ENCODE data around the gene BCL11B. TPM values are rescaled to one million over a fixed set of nuclear protein-coding genes. Genes with fewer than 3 reads are reported as not detected.

BCL11B gene
- total and polyA plus RNA-seq, 4 donors = 0.13 to 1.3 (median 0.58) TPM; not detected in 1

DNA sequence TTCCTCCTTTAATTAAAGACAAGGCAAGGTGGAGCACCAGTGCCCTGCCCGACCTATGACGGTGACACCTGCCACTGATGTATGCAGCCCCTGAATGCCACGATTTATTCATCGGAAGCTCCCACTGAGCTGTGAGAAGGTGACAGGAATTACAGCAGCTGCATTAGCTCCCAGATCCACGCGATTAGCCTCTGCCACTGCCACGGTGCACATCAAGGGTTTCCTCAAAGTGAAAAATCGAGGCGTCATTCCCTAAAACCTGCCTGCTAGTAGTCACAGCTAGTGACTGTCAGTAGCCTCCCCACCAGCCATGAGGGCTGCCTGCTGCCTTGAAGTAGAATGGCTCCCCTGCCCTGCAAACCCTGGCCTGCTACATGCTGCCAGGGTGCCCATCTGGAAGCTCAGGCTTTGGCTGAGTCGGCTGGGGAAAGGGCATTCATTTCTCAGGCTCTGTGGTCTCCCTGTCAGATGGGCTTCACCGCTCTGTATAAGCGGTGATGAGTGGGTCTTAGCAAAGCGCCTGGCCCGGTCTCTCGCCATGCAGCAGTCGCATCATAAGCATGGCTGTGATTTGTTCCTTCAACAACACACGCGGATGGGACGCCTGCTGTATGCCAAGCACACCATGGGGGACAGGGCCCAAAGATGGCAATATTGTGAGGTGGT is 8.2 kb upstream of the BCL11B start:
- no peaks in the 10 kb centered on the region for H3K36me3 ChIP-seq (ENCODE audit: control insufficient read depth in 1 of 2, insufficient read depth in 2 of 2, low read length in 1 of 2)
- H3K9me3 ChIP-seq (ENCODE audit: control insufficient read depth, low read length) = no peaks in the 10 kb centered on the region
- 81 to 83% methylated on average over 19 of the region's 19 CpGs for WGBS, 2 donors
- H3K4me1 ChIP-seq (ENCODE audit: control insufficient read depth in 1 of 2, insufficient read depth in 2 of 2, low read length in 2 of 2) = no peaks in the 10 kb centered on the region
- peaks cover 0 to 8% of the 10 kb centered on the region in 2 donors for H3K27me3 ChIP-seq (ENCODE audit: control insufficient read depth in 1 of 2, insufficient read depth in 2 of 2, low read length in 1 of 2)
- intact Hi-C loops (cut with DNase I) = no loop called here
- H3K4me3 ChIP-seq (ENCODE audit: low read length in 2 of 2) = no peak overlapping the region
- DNase-seq = no peak
- no peak for ATAC-seq (ENCODE audit: low FRiP score)
- no peak overlapping the region for H3K27ac ChIP-seq (ENCODE audit: low read depth in 1 of 2, low read length in 2 of 2)

DNA sequence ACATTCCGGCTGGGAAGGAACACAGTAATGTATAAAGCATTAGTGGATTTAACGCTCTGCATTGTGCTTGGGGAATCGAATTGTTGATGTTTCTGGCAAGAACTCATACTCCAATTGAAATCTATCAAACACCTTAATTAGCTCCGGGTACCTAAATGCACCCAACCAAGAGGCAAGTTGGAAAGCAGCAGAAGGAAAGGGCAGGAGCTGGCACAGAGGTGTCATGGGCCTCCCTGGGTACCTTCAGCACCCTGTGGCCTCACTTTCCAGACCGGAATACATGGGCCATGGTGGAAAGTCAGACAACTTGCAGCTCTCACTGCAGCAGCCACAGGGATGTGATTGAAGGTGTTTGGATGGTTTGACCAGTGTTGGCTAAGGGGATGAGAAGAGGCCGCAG is 6.8 kb upstream of the BCL11B start:
- 72 to 75% methylated on average over 6 of the region's 6 CpGs for WGBS, 2 donors
- ATAC-seq (ENCODE audit: low FRiP score) = no peak
- Histone ChIP-seq H3K27ac (ENCODE audit: low read depth in 1 of 2, low read length in 2 of 2) (no peak overlapping the region), H3K4me3 (ENCODE audit: low read length in 2 of 2) (no peak overlapping the region), H3K36me3 (ENCODE audit: control insufficient read depth in 1 of 2, insufficient read depth in 2 of 2, low read length in 1 of 2) (no peaks in the 10 kb centered on the region), H3K9me3 (ENCODE audit: control insufficient read depth, low read length) (no peaks in the 10 kb centered on the region), H3K4me1 (ENCODE audit: control insufficient read depth in 1 of 2, insufficient read depth in 2 of 2, low read length in 2 of 2) (no peaks in the 10 kb centered on the region), H3K27me3 (ENCODE audit: control insufficient read depth in 1 of 2, insufficient read depth in 2 of 2, low read length in 1 of 2) (peaks cover 0 to 8% of the 10 kb centered on the region in 2 donors)
- intact Hi-C loops (cut with DNase I) = no loop called here
- no peak for DNase-seq

DNA sequence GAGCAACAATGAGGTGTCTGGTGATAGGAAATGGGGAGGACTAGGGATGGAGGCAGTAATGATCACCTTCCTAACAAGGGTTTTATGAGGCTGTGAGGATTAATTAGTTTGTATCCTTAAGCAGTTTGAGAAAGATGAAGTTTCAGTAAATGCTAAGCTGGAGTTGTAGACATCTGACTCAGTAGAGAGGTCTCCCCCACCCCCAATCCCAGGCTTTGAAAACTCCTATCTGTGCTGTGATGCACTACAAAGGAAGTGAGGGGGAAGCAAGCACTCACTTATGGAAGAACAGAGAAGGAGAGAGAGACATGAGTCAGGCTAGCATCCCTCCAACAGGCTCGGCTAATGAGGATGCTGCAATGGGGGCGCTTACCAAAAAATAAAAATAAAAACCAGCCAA is 5.5 kb upstream of the BCL11B start:
- no peak for DNase-seq
- intact Hi-C loops (cut with DNase I) = no loop called here
- 33 to 37% methylated on average over 2 of the region's 2 CpGs for WGBS, 2 donors
- ATAC-seq (ENCODE audit: low FRiP score) = no peak
- H3K36me3 ChIP-seq (ENCODE audit: control insufficient read depth in 1 of 2, insufficient read depth in 2 of 2, low read length in 1 of 2) = no peaks in the 10 kb centered on the region
- no peaks in the 10 kb centered on the region for H3K4me1 ChIP-seq (ENCODE audit: control insufficient read depth in 1 of 2, insufficient read depth in 2 of 2, low read length in 2 of 2)
- H3K27ac ChIP-seq (ENCODE audit: low read depth in 1 of 2, low read length in 2 of 2) = no peak overlapping the region
- H3K27me3 ChIP-seq (ENCODE audit: control insufficient read depth in 1 of 2, insufficient read depth in 2 of 2, low read length in 1 of 2) = peaks cover 0 to 6% of the 10 kb centered on the region in 2 donors
- no peaks in the 10 kb centered on the region for H3K9me3 ChIP-seq (ENCODE audit: control insufficient read depth, low read length)
- no peak overlapping the region for H3K4me3 ChIP-seq (ENCODE audit: low read length in 2 of 2)

DNA sequence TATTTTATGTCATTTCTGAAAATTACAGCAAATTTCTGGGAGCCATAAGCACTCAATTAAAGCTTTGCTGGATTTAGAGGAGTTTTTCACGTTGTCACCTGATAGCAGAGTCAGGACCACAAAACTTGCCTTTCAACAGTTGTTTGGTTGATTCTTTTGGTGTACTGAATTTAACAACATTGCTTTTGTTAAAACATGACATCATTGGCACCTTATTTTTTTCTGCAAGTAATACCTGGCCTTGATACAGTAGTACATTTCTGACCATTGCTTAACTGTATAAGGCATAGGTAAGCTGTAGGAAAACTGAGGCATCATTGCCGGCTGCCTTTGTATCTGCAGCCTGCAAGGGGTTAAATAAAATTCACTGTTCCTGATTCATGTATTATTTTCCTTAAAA is 4.5 kb upstream of the BCL11B start:
- Histone ChIP-seq H3K4me3 (ENCODE audit: low read length in 2 of 2) (no peak overlapping the region), H3K36me3 (ENCODE audit: control insufficient read depth in 1 of 2, insufficient read depth in 2 of 2, low read length in 1 of 2) (no peaks in the 10 kb centered on the region), H3K4me1 (ENCODE audit: control insufficient read depth in 1 of 2, insufficient read depth in 2 of 2, low read length in 2 of 2) (peaks cover 0 to 4% of the 10 kb centered on the region in 2 donors), H3K27me3 (ENCODE audit: control insufficient read depth in 1 of 2, insufficient read depth in 2 of 2, low read length in 1 of 2) (peaks cover 0 to 6% of the 10 kb centered on the region in 2 donors), H3K27ac (ENCODE audit: low read depth in 1 of 2, low read length in 2 of 2) (no peak overlapping the region), H3K9me3 (ENCODE audit: control insufficient read depth, low read length) (no peaks in the 10 kb centered on the region)
- WGBS, 2 donors = 38 to 46% methylated on average over 2 of the region's 2 CpGs
- ATAC-seq (ENCODE audit: low FRiP score) = no peak
- DNase-seq = no peak
- intact Hi-C loops (cut with DNase I) = no loop called here

DNA sequence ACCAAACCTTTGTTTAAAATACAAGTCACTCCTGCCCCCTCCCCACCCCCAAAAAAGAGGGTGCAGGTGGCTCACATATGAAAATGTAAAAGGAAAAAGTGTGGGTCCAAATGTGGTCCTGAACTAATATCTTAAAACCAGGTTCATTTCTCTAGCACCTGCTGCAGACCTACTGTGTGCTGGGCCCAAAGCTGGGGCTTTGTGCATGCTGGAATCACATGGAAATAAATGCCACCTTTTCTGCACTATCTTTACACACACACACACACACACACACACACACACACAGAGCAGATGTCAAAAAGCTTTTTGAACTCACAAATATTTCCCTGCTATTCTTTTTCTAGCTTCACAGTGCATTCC is 3.2 kb upstream of the BCL11B start:
- no peak for ATAC-seq (ENCODE audit: low FRiP score)
- Histone ChIP-seq H3K9me3 (ENCODE audit: control insufficient read depth, low read length) (no peaks in the 10 kb centered on the region), H3K27me3 (ENCODE audit: control insufficient read depth in 1 of 2, insufficient read depth in 2 of 2, low read length in 1 of 2) (peaks cover 0 to 6% of the 10 kb centered on the region in 2 donors), H3K36me3 (ENCODE audit: control insufficient read depth in 1 of 2, insufficient read depth in 2 of 2, low read length in 1 of 2) (no peaks in the 10 kb centered on the region), H3K4me1 (ENCODE audit: control insufficient read depth in 1 of 2, insufficient read depth in 2 of 2, low read length in 2 of 2) (peaks cover 0 to 4% of the 10 kb centered on the region in 2 donors), H3K27ac (ENCODE audit: low read depth in 1 of 2, low read length in 2 of 2) (no peak overlapping the region), H3K4me3 (ENCODE audit: low read length in 2 of 2) (no peak overlapping the region)
- intact Hi-C loops (cut with DNase I) = no loop called here
- DNase-seq = no peak

DNA sequence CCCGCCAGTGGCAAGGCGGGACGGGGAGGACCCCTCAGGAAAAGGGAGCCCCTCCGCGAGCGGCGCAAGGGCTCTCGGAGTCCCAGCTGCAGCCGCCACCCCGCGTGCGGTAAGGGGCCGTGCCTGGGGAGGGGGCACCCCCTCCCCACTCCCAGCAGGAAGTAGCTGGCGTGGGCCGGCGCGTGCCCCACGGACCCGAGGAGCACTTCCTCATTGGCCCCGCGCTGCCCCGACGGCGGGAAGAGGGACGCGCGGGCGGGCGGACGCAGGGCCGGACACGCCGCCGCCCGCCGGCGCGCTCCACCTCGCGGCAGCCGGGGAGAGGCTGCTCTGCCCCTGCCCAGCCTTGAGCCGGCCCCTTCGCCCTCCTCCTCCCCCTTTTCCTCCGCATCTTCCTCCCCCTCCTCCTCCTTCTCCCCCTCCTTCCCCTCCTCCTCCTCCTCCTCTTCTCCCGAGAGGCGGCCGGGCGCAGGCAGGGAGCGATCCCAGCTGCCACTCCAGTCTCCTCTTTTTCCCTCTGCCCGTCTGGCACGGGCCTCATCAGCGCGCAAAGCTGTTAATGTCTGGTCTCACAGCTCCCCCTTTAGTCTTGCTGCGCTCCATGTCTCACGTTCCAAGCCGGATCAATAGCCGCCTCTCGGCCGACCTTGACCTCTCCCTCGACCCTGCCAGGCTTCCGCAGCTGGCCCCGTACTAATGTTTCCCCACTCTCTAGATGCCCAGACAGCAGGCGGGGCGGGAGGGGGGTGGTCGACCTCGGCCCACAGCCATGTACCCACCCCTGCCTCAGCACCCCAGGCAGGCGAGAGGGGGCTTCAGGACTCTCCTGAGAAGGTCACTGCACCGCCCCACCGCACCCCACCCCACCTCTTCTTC is 2.6 kb upstream of the BCL11B start:
- Histone ChIP-seq H3K27me3 (ENCODE audit: control insufficient read depth in 1 of 2, insufficient read depth in 2 of 2, low read length in 1 of 2) (peaks cover 0 to 6% of the 10 kb centered on the region in 2 donors), H3K4me1 (ENCODE audit: control insufficient read depth in 1 of 2, insufficient read depth in 2 of 2, low read length in 2 of 2) (peaks cover 0 to 4% of the 10 kb centered on the region in 2 donors), H3K4me3 (ENCODE audit: low read length in 2 of 2) (peak overlapping the region in 1 of 2 donors; percentile 15), H3K9me3 (ENCODE audit: control insufficient read depth, low read length) (no peaks in the 10 kb centered on the region), H3K27ac (ENCODE audit: low read depth in 1 of 2, low read length in 2 of 2) (no peak overlapping the region), H3K36me3 (ENCODE audit: control insufficient read depth in 1 of 2, insufficient read depth in 2 of 2, low read length in 1 of 2) (no peaks in the 10 kb centered on the region)
- ATAC-seq (ENCODE audit: low FRiP score) (peak; percentile 68), DNase-seq (no peak)
- 1% methylated on average over 33 to 69 of the region's 69 CpGs for WGBS, 2 donors
- intact Hi-C loops (cut with DNase I) = no loop called here

DNA sequence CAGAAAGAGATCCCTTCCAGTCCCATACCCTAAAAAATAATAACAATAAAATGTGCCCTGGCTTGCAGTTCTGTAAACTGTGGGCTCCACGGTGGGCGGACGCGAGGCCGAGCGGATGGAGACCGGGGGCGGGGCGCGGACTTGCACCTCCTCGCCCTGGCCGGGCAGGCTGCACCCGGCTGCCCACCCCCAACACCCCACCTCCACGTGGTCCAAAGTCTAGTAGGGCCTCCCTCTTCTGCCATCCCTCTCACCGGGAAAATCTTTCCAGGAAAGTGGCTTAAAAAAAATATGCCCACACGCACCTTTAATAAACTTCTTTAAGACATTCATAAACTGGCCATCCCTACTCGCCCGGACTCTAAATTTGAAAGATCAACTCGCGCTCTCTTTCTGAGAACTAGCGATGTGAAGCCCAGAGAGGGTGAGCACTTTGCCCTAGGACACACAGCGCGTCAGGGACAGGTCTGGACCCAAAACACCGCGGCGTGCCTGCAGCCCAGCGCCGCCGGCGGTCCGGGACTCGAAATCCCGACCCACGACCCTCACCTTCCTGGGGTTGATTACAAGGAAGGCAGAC is 1.9 kb upstream of the BCL11B start:
- Histone ChIP-seq H3K4me1 (ENCODE audit: control insufficient read depth in 1 of 2, insufficient read depth in 2 of 2, low read length in 2 of 2) (peaks cover 0 to 4% of the 10 kb centered on the region in 2 donors), H3K9me3 (ENCODE audit: control insufficient read depth, low read length) (no peaks in the 10 kb centered on the region), H3K27ac (ENCODE audit: low read depth in 1 of 2, low read length in 2 of 2) (no peak overlapping the region), H3K27me3 (ENCODE audit: control insufficient read depth in 1 of 2, insufficient read depth in 2 of 2, low read length in 1 of 2) (peaks cover 0 to 6% of the 10 kb centered on the region in 2 donors), H3K36me3 (ENCODE audit: control insufficient read depth in 1 of 2, insufficient read depth in 2 of 2, low read length in 1 of 2) (no peaks in the 10 kb centered on the region), H3K4me3 (ENCODE audit: low read length in 2 of 2) (peak overlapping the region in 1 of 2 donors; percentile 15)
- intact Hi-C loops (cut with DNase I) = no loop called here
- no peak for DNase-seq
- 1% methylated on average over 34 of the region's 34 CpGs for WGBS, 2 donors
- no peak for ATAC-seq (ENCODE audit: low FRiP score)

DNA sequence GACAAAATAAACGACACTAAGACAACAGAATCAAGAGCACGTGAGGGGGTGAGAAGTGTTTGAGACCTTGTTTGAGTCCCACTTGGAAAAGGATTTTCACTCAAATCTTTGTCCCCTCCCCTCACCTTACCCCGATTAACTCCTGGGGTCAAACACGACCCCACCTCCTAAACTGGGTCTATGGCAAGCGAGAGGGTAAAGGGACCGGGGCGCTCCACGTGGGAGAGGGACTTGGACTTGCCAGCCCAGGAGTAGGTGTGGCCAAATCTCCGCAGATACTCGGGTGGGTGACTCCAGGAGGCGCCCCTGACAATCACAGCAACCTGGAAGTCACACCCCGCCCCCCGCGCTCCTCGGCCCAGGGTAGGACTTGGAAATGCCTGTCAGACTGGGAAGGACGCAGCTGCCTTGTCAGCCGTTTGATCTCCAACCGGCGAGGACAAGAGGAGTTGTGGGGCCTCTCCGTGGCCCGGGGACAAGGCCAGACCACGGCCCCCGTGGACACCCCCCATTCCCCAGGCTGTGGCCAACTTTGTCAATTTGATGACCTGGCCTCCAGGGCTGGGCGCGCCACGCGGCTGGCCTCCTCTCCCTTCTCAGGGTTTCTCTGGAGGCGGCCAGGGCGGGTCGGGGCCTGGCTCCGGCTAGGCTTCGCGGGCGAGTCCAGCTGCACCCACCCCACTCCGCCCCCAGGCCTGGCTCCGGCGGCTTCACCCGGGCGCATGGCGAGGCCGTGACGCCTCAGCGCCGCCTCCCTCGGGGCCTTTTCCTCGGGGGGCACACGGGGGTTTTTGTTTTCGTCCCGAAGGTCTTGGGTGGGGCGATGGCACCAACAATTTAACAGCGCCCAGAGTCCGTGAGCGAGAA is 1.1 kb upstream of the BCL11B start:
- ATAC-seq (ENCODE audit: low FRiP score) = peak; percentile 4
- no peak overlapping the region for H3K27ac ChIP-seq (ENCODE audit: low read depth in 1 of 2, low read length in 2 of 2)
- H3K27me3 ChIP-seq (ENCODE audit: control insufficient read depth in 1 of 2, insufficient read depth in 2 of 2, low read length in 1 of 2) = peaks cover 0 to 6% of the 10 kb centered on the region in 2 donors
- no peak for DNase-seq
- H3K4me3 ChIP-seq (ENCODE audit: low read length in 2 of 2) = no peak overlapping the region
- WGBS, 2 donors = 1 to 2% methylated on average over 53 of the region's 53 CpGs
- H3K4me1 ChIP-seq (ENCODE audit: control insufficient read depth in 1 of 2, insufficient read depth in 2 of 2, low read length in 2 of 2) = peaks cover 0 to 4% of the 10 kb centered on the region in 2 donors
- intact Hi-C loops (cut with DNase I) = no loop called here
- no peaks in the 10 kb centered on the region for H3K9me3 ChIP-seq (ENCODE audit: control insufficient read depth, low read length)
- no peaks in the 10 kb centered on the region for H3K36me3 ChIP-seq (ENCODE audit: control insufficient read depth in 1 of 2, insufficient read depth in 2 of 2, low read length in 1 of 2)

Measured in aorta (tissue), 5 donors.